ACC112 (cell line): ENCODE data around the gene PYGB.

Experiments used
- H2AFZ ChIP-seq: fragments of 200-600 bp; sonication (generic); one replicate; pipeline ENCODE4 v1.6.0; 2017; ENCODE audit warnings: antibody characterized with exemption, low read length; ENCODE audit not compliant: unreplicated experiment
- H3K27ac ChIP-seq: fragments of 200-600 bp; sonication (generic); 2 replicates; pipeline ENCODE4 v1.5.1; 2014; ENCODE audit warnings: low read depth, mild to moderate bottlenecking, antibody characterized with exemption, low read length, moderate library complexity
- H3K27me3 ChIP-seq: fragments of 200-600 bp; sonication (generic); 2 replicates; pipeline ENCODE4 v1.6.1; 2014; ENCODE audit warnings: mild to moderate bottlenecking, antibody characterized with exemption, low read length, moderate library complexity, mixed read lengths; ENCODE audit not compliant: insufficient read depth
- H3K36me3 ChIP-seq: fragments of 200-600 bp; sonication (generic); 2 replicates; pipeline ENCODE4 v1.6.1; 2016; ENCODE audit warnings: mild to moderate bottlenecking, antibody characterized with exemption, low read length, moderate library complexity, mixed read lengths; ENCODE audit not compliant: insufficient read depth
- H3K4me1 ChIP-seq: fragments of 200-600 bp; sonication (generic); one replicate; pipeline ENCODE4 v1.6.1; 2016; ENCODE audit warnings: low read length, mixed read lengths; ENCODE audit not compliant: insufficient read depth, unreplicated experiment, control insufficient read depth
- H3K4me3 ChIP-seq: fragments of 200-600 bp; sonication (generic); 2 replicates; pipeline ENCODE4 v1.5.1; 2014; ENCODE audit warnings: mild to moderate bottlenecking, low read depth, low read length
- H3K79me2 ChIP-seq: fragments of 200-600 bp; sonication (generic); one replicate; pipeline ENCODE4 v1.6.0; 2016; ENCODE audit warnings: low read length; ENCODE audit not compliant: control insufficient read depth, unreplicated experiment, insufficient read depth

PYGB gene

DNA sequence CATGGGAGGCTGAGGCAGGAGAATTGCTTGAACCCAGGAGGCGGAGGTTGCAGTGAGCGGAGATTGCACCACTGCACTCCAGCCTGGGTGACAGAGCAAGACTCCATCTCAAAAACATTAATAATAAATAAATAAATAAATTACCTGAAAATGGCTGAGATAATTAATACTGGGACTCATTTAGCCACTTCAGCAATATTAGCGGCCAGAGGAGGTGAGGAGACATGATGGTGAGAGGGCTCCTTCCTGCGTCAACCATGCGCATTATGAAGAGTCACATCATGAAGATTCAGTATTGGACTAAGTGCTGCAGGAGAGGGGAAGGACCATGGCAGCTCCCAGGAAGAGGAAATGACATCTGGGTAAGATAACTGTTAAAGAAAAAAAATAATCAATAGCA is 2.9 kb upstream of the PYGB start:
- peaks cover 22% of the 10 kb centered on the region for H3K4me1 ChIP-seq
- peaks cover 6% of the 10 kb centered on the region for H3K36me3 ChIP-seq
- H3K27ac ChIP-seq: no peak overlapping the region
- H3K79me2 ChIP-seq: peaks cover 27% of the 10 kb centered on the region
- no peak overlapping the region for H2AFZ ChIP-seq
- H3K27me3 ChIP-seq: no peaks in the 10 kb centered on the region
- no peak overlapping the region for H3K4me3 ChIP-seq

DNA sequence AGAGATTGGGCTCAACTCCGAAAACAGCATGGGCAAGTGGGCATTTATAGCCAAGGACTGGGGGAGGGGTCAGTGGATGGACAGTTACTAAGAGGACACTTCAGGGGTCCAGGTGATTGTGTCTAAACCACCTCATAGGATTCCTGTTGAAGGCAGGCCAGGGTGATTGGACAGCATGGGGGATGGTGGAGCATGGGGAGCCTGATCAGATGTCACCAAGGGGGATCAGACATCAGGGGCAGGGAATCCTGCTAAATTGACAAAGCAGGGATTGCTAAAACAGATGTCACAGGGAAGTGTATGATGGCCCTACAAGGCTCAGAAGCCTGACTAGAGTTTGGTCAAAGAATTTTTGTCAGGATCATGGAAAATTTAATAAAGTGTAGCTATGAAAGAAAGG is 2.4 kb upstream of the PYGB start:
- H3K4me1 ChIP-seq: peaks cover 27% of the 10 kb centered on the region

DNA sequence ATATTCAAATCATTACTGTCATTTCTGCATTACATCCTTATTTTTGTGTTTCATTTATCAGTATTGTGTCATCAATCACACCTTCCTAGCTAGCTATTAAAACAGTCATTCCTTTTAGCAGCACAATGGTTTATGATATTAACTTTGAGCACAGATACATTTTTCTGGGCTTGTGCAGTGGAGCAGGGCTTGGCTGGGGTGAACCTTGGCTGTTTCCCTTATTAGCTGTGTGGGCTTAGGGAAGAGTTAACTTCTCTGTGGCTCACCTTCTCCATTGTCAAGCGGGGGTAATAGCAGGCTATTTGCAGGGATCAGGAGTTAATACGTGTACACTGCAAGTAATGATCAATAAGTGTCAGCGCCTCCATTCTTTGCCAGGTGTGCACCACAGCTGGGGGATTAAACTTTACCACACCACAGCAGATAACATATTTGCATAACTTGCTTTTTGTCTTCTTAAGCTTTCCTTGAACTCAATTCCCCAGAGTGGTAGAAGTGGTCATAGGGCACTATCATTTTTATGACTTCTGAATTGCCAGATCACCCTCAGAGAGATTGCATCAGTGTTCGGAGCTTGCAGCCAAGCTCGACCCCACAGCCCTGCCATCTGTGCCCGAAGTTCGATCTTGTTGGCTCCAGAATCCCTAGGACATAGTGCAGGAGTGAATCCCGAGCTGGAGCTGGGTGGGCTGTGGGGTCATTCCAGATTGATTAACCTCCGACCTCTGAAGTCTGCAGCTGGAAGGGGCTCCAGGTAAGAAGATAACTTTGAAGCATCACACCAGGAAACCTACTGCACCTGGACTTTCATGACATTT is 1.5 kb upstream of the PYGB start:
- Histone ChIP-seq H3K79me2 (peaks cover 41% of the 10 kb centered on the region), H2AFZ (no peak overlapping the region), H3K4me3 (peak overlapping the region; percentile 92), H3K27ac (peak overlapping the region; percentile 86), H3K27me3 (no peaks in the 10 kb centered on the region), H3K36me3 (peaks cover 12% of the 10 kb centered on the region), H3K4me1 (peaks cover 35% of the 10 kb centered on the region)

More for the DNA sequence above, 2.4 kb upstream of the PYGB start:
- Histone ChIP-seq H2AFZ (no peak overlapping the region), H3K27ac (peak overlapping the region; percentile 86), H3K4me3 (no peak overlapping the region), H3K79me2 (peaks cover 32% of the 10 kb centered on the region), H3K27me3 (no peaks in the 10 kb centered on the region), H3K36me3 (peaks cover 10% of the 10 kb centered on the region)

DNA sequence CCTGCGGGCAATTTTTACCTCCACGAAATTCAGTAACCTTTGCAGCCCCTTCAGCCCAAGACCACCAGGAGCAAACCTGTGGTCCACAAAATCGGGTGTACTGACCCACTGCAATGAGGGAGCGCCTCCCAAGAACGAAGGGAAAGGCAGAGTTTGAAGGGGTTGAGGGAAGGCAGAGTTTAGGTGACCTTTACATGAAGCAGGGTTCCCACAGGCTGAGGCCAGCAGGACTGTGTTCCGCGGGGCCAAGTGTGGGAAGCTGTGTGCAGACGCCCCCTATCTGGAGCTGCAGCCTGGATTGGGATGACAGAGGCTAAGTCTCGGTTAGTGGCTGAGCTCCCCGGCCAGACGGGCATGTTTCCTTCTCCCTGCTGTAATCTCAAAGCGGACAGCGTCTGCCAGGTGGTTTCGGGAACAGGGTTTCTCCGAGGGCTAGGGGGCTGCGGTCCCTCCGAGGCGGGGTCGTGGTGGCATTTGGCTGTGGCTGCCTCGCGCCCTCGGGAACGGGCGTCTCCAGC is 826 bp upstream of the PYGB start:
- peaks cover 48% of the 10 kb centered on the region for H3K79me2 ChIP-seq
- H3K27me3 ChIP-seq: no peaks in the 10 kb centered on the region
- H3K4me1 ChIP-seq: peaks cover 42% of the 10 kb centered on the region
- H3K36me3 ChIP-seq: peaks cover 12% of the 10 kb centered on the region
- H3K27ac ChIP-seq: peak overlapping the region; percentile 86
- H2AFZ ChIP-seq: peak overlapping the region; percentile 77
- peak overlapping the region; percentile 92 for H3K4me3 ChIP-seq

DNA sequence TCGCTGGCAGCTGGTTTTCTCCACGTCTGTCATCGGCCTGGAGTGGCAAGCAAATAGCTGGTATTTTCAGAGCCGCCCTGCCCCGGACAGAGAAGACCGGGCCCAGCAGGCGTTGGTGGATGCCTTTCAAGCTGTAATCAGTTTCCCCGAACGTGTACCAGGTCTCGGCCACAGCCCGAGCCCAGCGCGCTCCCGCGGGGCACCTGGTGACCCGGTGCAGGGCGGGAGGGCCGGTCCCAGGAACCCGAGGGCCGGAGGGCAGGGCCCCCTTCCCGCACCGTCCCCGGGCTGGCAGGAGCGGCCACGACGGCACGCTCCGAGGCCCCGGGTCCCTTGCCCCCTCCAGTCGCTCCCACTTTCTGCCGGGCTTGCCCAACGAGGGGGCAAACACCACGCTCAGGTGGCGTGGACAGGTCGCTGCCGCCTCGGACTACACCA is 348 bp upstream of the PYGB start:
- Histone ChIP-seq H3K4me3 (peak overlapping the region; percentile 92), H2AFZ (peak overlapping the region; percentile 77), H3K4me1 (peaks cover 47% of the 10 kb centered on the region), H3K27ac (peak overlapping the region; percentile 86), H3K79me2 (peaks cover 53% of the 10 kb centered on the region), H3K27me3 (no peaks in the 10 kb centered on the region), H3K36me3 (peaks cover 15% of the 10 kb centered on the region)

DNA sequence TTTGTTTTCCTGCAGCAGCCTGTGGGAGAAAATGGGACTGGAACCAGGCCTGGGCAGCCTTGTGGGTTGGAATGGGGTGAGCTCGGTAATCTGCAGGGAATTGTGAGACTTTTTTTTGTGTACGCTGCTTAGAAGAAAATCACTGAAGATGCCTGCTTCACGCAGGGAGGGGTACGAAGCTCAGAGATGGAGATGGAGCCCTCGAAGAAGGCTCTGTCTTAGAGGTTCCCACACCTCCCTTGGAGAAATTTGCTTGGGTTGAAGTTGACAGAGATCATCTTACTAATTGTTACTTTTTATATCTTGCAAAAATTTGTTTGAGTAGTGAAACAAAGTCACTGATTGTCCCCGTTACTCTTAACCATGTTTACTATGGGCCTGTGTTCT is 894 bp downstream of the PYGB start:
- peaks cover 52% of the 10 kb centered on the region for H3K4me1 ChIP-seq
- H3K4me3 ChIP-seq: peak overlapping the region; percentile 99
- H3K27me3 ChIP-seq: no peaks in the 10 kb centered on the region
- H2AFZ ChIP-seq: no peak overlapping the region
- peaks cover 15% of the 10 kb centered on the region for H3K36me3 ChIP-seq
- H3K27ac ChIP-seq: peak overlapping the region; percentile 86
- H3K79me2 ChIP-seq: peaks cover 63% of the 10 kb centered on the region

DNA sequence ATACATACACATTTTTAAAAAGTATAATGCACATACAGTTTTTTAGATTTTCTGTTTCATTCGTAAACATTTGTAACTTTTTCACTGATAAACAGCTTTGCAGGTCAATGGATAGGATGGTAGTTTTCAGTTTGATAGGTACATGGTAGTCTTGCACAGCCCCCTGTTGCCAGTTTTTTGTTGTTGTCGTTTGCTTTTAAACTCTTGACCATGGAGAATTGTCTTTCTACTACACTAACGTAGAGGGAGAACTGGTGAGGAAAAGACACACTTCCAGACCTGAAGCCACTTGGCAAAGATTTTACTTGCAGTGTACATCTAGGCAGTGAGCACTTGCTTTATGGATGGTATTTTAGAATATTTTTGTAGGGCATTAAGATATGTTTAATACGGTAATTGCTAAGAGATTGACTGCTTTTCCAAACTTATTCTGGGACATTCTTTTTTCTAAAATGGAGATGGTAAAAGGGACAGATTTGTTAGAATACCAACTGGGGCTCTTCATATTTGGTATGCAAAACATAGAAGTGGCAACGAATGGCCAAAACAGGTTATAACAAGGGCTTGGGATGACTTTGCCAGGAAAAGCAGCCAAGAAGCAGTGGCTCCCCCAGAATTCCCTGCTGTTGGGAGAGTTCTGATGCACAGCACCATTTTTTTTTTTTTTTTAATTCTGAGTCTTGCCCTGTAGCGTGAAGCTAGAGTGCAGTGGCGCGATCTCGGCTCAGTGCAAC is 1.5 kb downstream of the PYGB start:
- Histone ChIP-seq H3K27ac (peak overlapping the region; percentile 86), H2AFZ (no peak overlapping the region), H3K79me2 (peaks cover 69% of the 10 kb centered on the region), H3K4me1 (peaks cover 53% of the 10 kb centered on the region), H3K4me3 (peak overlapping the region; percentile 99), H3K27me3 (no peaks in the 10 kb centered on the region), H3K36me3 (peaks cover 12% of the 10 kb centered on the region)

DNA sequence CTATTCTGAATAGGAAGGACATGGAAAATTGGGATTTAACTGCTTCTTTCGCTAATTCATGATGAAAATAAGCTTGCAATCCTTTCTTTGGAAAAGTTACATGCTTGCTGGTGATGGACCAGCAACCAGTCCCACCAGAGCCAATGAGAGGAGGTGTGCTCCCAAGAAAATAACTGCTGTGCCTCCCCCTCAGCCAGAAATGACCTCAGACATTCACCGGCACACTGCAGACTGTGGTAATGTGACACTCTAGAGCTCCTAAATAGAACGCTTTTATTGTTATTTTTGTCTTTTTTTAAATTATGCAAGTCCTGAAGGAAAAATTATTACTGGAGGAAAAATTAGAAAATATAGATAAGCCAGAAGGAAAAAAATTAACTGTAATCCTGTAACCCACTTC is 2.6 kb downstream of the PYGB start:
- Histone ChIP-seq H3K36me3 (peaks cover 21% of the 10 kb centered on the region), H3K27me3 (no peaks in the 10 kb centered on the region), H2AFZ (no peak overlapping the region), H3K27ac (peak overlapping the region; percentile 10; the same call in 1 of the 2 replicates), H3K79me2 (peaks cover 80% of the 10 kb centered on the region), H3K4me1 (peaks cover 62% of the 10 kb centered on the region), H3K4me3 (peak overlapping the region; percentile 99)

DNA sequence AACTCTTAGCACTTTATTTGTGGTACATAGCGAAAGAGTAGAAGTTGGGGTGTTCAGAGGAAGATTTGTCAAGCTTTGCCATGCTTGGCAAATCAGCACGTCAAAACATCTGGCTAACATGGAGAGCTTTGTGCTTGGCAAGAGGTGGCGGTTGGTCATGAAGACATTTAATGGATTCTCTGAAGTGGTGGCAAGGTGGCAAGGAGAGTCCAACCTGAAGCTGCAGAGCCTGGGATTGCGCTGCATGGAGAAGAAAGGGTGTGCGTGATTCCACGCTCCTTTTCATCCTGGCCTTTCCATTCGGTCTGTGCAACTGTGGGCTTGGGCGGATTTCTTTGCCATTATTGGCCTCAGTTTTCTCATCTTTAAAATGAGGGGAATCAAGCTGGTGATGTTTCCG is 3.1 kb downstream of the PYGB start:
- Histone ChIP-seq H3K4me3 (peak overlapping the region; percentile 99), H3K36me3 (peaks cover 22% of the 10 kb centered on the region), H2AFZ (no peak overlapping the region), H3K27ac (no peak overlapping the region), H3K27me3 (no peaks in the 10 kb centered on the region), H3K4me1 (peaks cover 62% of the 10 kb centered on the region), H3K79me2 (peaks cover 85% of the 10 kb centered on the region)

DNA sequence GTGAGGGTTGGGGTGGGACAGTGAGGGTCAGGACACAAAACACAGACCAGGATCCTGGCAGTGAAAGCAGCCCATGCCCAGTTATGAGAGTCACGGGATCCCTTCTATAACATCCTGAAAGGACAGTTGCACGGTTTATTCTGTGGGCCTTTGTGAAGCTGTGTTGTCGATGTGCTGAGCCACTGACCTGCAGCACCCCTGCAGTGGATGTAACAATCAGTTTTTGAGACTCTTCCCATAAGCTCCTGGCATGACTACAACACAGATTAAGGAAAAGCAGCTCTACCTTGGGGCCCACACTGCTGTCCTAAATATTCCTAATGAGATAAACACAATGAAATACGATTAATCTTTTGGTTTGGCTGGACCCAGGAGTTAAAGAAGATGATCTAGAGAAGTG is 3.7 kb downstream of the PYGB start:
- H2AFZ ChIP-seq: no peak overlapping the region
- no peaks in the 10 kb centered on the region for H3K27me3 ChIP-seq
- peak overlapping the region; percentile 99 for H3K4me3 ChIP-seq
- peaks cover 24% of the 10 kb centered on the region for H3K36me3 ChIP-seq
- no peak overlapping the region for H3K27ac ChIP-seq
- peaks cover 90% of the 10 kb centered on the region for H3K79me2 ChIP-seq
- H3K4me1 ChIP-seq: peaks cover 62% of the 10 kb centered on the region
